GM21786 (cell line): ENCODE data around the gene UFM1.
"Not testable (repeated sequence)": the region's sequence is repeated elsewhere in the genome, so short reads cannot be mapped to it uniquely, and the experiment has no call there.

Source experiments
- ATAC-seq: cut with Tn5 transposase; IDR thresholded peaks from one replicate; pipeline ENCODE4 v1.9.1; 2021; ENCODE audit not compliant: unreplicated experiment

The UFM1 gene

DNA sequence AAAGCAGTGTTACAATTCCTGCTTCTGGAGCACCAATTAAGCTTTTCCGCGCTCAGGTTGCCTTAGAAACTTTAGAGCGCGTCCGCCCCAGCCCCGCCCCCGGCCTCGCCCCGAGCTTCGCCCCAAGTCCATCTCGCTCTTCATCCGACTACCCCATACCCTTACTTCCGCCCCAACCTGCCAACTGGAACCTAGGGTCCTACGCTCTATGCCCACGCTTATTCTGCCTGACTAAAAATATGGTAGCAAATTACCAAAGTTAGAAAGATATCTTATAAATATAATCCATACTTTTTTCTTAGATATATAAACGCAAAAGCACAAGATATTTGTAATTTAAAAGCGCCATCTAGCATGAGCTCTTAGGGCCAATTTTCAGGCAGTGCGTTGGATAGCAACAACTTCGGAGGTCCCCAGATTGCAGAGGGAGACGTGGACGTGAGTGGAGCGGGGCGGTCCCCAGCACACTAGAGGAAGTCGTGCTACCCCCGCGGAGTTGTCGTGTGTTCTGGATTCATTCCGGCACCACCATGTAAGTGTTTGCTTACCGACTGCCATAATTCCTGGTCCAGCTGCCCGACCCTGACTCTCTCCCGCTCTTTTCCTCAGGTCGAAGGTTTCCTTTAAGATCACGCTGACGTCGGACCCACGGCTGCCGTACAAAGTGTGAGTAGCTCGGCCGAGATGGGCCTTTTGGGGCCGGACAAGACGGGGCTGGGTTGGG is at the start of gene UFM1:
TSS of gene UFM1 (plus strand) at position 462 of the 724 bp plus-strand sequence. CDS start at position 531, 69 bp downstream.
- peak; percentile 95 for ATAC-seq

DNA sequence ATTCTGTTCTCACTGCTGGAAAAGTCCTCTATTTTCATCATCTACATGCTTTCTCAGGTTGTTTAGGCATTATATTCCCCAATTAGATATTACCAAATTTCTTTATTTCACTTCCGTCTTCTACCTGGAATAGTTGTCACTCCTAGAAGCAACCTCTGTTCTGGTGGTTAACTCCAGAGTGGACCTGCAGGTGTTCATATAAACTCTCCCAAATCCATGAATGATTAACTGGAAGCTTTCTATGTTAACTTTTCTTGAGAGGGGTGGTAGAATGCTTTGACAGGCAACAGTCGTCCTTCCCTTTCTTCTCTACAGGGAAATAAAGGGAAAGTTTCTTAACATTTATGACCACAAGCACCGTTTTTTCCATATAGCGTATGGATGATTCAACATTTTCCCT is 48.4 kb upstream of the UFM1 start:
- ATAC-seq, result no peak

DNA sequence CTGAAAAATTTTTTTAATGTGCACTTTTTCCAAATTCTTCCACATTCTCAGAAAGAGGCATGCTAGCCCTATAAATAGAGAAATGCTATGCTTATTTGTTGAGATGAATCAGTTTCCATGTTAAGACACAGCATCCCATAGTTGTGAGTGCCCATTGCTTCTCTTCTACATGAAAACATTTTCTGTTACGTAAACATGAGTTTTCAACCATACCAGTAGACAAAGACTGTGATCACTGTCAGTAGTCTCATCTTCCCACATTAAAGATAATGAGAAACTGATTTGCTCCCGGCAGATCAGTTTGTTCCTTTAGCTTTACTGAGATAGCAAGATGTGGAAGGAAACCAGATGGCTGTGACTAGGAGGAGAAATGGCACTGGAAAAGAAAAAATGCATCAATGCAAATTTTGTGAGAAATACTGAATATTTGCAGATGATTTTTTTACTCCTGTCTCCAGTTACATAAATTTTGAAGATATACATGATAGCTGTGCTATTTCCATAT is 45.8 kb upstream of the UFM1 start:
- ATAC-seq, result no peak

DNA sequence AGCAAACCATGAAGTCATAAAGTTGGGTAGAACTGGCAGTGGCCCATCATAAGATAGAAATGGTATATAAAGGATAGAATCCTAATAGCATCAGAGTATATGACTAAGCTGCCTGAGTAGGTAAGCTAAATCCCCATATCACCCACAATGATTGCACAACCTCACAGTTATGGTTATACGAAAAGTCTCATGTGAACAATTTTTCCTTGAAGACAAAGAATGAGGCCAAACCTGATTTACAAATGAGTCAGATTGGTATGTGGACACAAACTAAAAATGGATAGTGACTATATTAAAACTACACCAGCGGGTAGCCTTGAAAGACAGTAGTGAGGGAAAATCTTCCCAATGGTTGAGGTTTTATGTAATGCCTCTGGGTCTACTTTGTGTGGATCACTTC is 40.9 kb upstream of the UFM1 start:
- no peak for ATAC-seq

DNA sequence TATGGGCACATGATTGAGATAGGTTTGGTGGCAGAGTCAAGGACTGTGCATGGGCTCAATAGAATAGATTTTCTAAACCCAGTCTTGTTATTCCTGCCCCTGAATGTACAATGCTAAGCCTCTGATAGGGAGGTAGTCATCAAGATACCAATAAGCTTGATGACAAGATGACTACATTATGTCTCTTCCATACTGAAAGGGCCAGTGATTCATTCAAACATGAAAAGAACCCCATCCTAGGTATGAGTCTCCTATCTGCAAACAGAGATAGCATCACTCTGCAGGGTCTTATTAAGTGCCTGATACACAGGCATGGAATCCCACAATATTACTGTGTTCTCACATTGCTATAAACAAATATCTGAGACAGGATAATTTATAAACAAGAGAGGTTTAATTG is 40.3 kb upstream of the UFM1 start:
- no peak for ATAC-seq

DNA sequence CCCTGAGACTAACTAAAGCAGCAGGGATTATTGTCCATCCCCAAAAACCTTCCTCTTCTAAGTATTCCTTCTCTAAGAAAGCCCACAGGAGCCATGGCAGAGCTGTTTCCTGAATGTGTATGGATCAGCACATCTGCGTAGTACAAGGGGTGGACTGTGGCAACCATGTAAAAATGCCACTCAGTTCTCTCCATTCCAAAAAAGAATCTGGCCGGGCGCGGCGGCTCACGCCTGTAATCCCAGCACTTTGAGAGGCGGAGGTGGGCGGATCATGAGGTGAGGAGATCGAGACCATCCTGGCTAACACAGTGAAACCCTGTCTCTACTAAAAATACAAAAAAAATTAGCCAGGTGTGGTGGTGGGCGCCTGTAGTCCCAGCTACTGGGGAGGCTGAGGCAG is 38.5 kb upstream of the UFM1 start:
- ATAC-seq, result not testable (repeated sequence)

DNA sequence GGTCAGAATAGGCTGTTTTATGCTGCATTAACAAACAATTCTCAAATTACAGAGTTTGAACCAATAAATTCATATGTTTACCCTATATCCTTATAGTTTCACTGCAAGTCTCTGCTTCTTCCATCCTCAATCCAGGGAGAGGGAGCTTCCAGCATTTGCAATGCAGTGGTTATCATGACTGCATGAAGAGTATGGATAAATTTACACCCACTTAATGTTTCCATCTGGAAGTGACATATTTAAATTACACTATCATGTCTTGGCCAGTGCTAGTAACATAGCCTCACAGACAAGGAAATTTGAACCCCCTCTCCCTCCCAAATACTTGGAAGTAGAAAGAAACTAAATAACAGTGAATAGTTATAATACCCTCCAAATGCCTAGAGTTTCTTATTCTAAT is 33.5 kb upstream of the UFM1 start:
- no peak for ATAC-seq

DNA sequence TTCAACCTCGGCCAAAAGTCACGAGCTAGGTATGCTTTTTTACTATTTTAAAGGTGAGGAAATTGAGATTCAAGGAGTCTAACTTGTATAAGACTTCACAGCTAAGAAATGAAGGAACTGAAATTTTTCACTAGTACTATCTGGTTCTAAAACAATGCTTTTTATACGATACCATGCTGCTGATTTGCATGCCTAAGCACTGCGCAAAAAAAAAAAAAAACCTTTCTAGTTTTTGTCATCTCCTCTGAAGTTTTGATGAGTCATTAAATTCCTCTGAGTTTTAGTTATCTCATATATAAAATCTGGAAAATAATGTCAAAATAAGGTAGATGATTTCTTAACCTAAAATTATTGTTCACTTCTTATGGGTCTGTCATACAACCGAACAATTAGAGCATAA is 28.0 kb upstream of the UFM1 start:
- ATAC-seq, result no peak

DNA sequence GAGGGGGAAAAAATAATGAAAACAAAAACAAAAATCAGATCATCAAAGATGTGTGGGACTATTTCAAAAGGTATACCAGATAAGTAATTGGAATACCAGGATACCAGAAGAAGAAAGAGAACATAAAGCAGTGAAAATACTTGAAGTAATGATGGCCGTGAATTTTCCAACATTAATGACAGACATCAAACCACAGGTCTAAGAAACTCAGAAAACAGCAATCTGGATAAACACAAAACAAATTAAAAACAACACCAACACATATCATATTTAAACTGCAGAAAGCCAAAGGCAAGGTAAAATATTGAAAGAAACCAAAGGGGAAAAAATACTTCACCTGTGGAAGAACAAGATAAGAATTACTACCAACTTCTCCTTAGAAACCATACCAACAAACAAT is 24.2 kb upstream of the UFM1 start:
- no peak for ATAC-seq

DNA sequence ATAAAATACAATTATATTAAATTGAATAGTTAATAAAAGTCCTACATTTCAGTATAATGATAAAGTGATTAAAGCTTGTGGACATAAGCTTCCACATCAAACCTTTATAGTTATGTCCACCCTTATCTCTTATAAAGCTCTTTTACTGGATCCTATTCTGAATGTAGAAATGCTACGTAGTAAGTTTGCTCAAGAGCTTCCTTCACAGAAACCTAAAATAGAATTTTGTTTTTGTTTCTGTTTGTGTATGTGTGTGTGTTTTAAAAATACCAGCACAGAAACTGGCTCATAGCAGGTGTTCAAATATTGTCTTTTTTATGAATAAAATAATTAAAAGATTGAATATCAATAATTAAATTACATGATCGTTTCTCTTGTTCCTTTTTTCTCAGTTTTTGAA is 21.0 kb upstream of the UFM1 start:
- no peak for ATAC-seq

DNA sequence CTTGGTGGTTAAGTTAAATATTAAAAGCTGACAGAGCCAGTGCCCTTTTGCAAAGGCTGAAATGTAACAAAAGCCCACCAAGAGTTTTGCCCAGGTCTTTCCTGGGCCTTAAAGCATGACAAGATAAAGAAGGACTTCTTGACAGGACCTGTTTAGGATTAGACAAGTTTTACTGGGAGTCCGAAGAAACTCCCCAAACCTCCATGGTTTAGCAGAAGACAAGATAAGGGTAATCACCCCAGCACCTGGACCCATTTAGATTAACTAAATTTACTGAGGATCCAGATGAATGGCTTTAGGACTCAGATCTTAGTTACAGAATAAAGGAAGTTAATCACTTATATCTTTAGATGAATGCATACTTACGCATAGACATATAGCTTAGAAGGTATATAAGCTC is 14.8 kb upstream of the UFM1 start:
- ATAC-seq, result no peak

DNA sequence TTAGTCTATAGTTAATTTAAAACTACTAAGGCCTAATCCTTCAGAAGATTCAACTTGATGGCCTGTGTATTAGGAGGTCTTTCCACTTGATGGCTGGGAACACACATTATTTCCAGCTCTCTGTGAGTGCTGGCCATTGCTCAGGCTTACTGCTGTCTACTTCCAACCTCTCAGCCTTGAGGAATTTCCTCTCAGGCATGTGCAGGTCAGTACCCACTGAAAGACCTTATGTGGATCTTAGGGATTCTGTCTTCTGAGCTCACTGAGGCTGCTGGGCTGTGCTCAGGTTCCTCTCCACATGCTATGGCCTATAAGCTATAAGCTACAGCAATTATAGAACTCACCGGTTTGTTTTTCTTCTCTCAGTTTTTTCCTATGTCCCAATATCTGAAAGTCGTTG is 11.6 kb upstream of the UFM1 start:
- ATAC-seq, result no peak

DNA sequence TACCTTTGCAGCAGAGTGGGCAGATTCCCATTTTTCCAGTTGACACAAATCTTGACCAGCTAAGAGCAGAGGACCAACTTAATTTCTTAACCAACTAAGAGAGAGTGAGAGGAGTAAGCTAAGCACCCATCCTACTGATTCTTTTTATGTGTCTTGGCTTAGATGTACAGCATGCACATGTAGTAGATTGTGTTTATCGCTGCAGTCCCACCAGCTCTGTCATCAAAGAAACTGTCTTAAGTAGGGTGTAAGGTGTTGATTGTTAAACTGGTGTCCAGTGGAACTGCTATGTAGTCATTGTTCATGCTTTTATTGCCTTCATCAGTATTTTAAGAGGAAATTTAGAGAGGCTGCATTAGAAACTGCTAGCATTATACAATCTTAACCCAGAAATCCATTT is 9.0 kb upstream of the UFM1 start:
- ATAC-seq, result no peak

DNA sequence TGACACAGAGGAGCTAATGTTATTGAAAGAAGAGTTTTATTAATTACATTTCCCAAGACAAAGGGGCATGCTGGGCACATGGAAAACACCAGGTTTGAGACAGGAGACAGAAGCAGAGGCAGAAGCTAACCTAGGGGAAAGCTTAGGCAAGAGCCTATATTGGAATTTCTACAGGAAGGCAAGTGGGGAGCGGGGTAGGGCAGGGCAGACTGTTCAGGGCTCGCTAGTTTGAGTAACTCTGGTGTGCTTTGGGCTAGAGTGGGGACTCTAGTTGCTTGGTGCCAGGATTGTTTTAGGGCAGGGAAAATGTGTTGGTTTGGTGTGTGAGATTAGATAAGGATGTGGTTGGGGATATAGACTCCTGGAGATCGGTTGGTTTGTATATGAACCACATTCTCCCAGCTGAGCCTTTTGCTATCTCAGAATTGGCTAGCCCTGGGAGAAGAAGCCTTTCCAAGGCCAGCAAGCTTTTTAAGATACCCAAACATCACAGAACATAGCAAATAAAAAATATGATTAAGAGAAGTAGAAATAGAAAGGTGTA is 8.4 kb upstream of the UFM1 start:
- no peak for ATAC-seq

DNA sequence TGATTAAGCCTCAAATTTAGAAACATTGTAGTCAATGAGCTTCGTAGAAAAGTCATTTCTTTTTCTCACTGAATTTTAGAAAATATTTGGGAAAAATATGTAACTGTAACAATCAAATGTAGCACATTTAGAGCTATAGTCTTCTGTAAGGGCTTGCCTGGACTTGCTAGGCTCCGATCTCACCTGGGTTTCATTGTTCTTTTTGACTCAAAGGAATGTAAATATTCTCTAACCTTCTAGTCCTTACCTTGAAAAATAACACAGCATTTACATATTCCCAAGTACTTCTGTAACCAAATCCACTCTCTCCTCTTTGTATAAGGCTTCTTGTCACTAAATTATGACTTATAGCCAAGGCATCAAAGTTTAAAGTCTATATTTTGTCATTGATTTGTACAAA is 2.9 kb upstream of the UFM1 start:
- ATAC-seq, result no peak

DNA sequence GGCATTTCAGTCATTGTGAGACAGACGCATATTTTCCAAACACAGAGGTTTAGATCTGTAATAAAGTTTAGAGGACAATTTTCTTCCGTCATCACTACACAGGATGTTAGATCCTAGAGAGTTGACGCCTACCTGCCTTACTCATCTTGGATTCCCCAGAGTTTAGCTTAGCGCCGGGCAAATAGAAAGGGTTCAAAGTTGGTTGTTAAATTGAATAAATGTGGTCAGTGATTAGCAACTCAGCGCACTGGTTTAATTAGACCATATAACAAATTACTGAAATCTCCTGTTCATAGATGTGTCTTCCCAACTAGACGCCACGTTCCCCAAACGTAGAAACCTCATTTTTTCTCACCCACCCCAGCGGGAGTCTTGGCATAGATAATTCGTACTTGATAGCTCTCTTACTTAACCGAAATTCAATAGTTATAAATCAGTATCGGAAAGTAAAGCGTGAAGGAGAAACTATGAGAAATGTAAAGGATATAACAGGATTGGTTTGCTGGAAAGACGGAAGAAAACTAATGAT is 726 bp upstream of the UFM1 start:
- ATAC-seq, result peak; percentile 9

DNA sequence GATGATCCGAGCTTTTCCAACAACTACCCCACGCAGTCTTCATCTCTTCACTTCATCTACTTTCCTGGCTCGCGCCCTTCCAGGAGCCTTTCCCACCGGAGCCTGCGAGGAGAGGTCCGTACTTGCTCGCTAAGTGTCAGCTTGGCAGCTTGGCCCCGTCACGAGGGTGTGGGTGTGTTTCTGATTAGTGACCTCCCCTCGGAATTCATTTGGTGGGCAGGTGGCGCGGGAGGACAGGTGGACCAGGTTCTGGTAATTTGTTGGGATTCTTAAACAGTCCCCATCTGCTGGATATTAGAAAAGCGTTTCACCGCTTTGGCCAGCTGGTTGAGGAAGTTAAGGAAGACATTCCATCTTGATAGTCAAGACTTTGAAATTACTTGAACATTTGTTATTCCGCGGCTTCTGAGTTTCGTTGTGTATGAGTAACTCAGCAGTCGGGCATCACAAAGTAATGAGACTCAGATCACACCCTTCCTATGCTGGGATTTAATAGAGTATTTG is 515 bp downstream of the UFM1 start:
- ATAC-seq, result peak; percentile 19

DNA sequence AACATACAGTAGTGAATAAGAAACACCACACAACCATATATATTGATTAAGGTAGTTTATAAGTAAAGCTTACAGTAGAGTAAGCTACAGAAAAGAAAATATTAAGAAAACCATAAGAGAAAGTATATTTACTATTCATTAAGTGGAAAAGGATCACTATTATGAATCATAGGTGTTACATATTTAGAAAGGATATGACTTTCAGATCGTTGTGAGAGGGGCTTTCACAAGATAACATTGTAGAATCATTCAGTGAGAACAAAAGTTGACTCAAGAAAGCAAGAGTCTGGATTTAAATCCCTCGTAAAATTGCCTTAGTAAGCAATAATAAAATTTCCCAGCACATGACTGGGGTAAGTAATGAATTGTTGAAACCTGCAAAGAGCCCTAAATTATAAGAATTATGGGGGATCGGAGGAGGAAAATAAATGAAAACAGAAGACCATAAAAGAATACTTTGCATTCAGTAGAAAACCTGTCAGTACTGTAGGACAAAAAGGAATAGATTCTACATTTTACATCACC is 6.0 kb downstream of the UFM1 start:
- no peak for ATAC-seq

DNA sequence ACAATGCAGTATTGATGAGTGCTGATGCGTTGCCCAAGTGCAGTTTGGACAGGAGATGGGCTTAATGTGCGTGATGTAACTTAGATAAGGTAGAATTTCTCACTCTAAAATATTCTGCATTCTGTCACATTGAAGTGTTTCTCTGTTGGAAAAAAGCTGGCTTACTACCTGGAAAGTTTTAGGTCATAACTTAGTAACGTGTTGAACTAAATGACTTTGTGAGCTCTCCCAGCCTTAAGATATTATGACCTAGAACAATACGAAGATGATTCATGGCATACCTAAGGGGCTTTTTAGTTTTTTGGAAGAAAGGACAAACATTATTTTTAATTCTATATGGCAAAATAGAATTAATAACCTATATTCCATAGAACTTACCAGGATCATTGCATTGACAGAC is 9.0 kb downstream of the UFM1 start:
- no peak for ATAC-seq

DNA sequence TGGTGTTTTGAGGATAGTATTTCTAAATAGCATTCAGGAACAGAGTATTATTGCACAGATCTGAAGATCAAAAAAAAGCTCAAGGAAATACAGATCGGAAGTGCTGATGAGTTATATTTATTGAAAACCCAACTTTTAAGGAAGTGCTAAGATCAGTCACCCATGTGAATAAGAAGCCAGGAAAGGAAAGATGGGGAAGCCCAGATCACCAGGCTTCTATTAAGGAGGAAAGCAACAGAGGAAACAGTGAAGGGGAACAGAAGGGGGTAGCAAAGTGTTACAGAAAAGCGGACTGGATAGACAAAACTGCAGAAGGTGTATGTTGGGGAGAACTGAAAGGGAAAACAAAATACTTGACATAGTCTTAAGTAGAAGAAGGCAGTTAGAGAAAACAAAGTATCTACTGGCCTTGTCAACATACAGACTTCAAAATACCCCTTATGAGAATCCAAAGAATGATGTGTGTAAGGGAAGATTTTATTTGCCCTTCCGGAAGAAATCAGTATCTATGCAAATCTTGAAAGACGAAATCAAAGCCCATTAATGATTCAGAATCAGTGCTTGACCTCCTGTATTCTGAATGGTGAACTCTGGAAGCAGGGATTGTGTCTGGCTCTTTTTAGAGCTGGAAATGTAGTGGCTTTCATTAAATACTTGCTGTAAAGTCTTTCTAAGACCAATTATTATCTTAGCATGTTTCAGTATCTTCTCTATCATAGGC is 12.1 kb downstream of the UFM1 start:
- ATAC-seq, result no peak

DNA sequence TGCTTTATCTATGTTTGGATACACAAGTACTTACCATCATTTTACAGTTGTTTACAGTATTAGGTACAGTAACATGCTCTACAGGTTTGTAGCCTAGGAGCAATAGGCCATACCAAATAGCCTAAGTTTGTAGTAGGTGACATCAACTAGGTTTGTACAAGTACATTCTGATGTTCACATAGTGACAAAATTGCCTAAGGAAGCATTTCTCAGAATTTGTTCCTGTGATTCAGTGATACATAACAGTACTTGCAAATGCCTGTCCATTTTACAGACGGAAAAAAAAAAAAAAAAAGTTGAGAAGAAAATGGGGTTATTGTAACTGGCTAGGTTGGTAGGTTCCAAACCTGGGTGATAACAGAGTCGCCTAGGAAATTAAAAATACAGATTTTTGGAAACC is 13.6 kb downstream of the UFM1 start:
- no peak for ATAC-seq

DNA sequence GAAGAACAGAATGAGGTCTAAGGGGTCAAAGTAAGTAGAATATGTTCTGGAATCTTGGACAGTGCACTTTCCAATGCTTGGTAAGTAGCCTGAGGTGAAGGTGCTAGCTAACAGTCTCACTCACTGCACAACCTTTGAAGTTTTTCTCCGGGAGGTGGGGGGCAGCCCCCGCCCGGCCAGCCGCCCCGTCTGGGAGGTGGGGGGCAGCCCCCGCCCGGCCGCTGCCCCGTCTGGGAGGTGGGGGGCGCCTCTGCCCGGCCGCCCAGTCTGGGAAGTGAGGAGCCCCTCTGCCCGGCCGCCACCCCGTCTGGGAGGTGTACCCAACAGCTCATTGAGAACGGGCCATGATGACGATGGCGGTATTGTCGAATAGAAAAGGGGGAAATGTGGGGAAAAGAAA is 14.1 kb downstream of the UFM1 start:
- not testable (repeated sequence) for ATAC-seq
